GM18511 (cell line): Measurements from ENCODE around the gene ATP6V1F.

Experiments used
- ATAC-seq: cut with Tn5 transposase; IDR thresholded peaks from one replicate; pipeline ENCODE4 v1.9.1; 2021; ENCODE audit warnings: mild to moderate bottlenecking, moderate library complexity; ENCODE audit not compliant: unreplicated experiment

Gene ATP6V1F

DNA sequence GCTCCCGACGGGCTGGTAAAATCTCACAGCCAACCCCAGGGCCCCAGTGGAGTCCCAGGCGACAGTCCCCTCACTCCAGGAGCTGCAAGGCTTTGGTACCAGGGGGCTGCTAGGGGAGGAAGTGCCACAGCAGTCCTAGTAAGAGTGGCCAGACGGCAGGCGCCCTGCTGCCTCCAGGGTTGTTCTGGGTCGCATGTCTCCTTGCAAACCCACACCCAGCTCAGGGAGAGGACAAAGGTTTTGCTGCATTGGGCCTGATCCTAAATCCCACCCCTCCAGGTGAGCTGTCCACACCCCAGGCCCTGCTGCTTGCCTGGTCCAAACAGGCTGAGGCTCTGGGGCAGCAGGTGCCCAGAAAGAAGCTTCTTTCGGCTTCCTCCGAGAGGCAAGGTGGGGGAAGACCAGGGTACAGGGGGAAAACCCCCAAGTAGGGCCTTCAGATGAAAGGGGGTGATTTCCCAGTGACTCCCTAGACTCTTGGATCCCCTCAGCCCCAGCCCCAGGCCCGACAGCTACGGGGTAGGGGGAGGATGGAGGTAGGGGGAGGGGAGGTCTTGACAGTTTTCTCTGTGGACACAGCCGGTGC, 52.0 kb downstream of the ATP6V1F start:
- ATAC-seq: no peak

- ATAC-seq: no peak
Observed at GRCh38 chr7:128915271-128915819, 52.7 kb downstream of the ATP6V1F start.
